Activated CD4-positive, alpha-beta memory T cell treated with anti-CD3 and anti-CD28 coated beads for 36 hours (primary cell): ENCODE results near the gene GPX6. TPM values are rescaled to one million over a fixed set of nuclear protein-coding genes. Genes with fewer than 3 reads are reported as not detected.
"Not testable (repeated sequence)": the region's sequence is repeated elsewhere in the genome, so short reads cannot be mapped to it uniquely, and the experiment has no call there.

ENCODE experiments used
- CTCF ChIA-PET: fragments of 350-600 bp; sonication (Branson Sonifier 250); formaldehyde crosslinking; loops from one replicate; lab custom pipeline; 2021; ENCODE audit warnings: antibody characterized with exemption, inconsistent platforms; lab: Charles Lee
- POLR2A ChIA-PET: fragments of 350-600 bp; sonication (Branson Sonifier 250); formaldehyde crosslinking; loops from one replicate; lab custom pipeline; 2021; ENCODE audit warnings: antibody characterized with exemption; lab: Charles Lee
- DNase-seq: peaks from one replicate; pipeline ENCODE4 v3.0.0-alpha.2; 2020
- H3K27ac Mint-ChIP-seq: one replicate; pipeline ENCODE4 v1.8.0; 2021; ENCODE audit warnings: mixed read lengths
- H3K27me3 Mint-ChIP-seq: one replicate; pipeline ENCODE4 v1.8.0; 2021; ENCODE audit warnings: mixed read lengths
- H3K36me3 Mint-ChIP-seq: one replicate; pipeline ENCODE4 v1.8.0; 2021; ENCODE audit warnings: mixed read lengths
- H3K4me1 Mint-ChIP-seq: one replicate; pipeline ENCODE4 v1.8.0; 2021; ENCODE audit warnings: low read depth, mixed read lengths
- H3K4me3 Mint-ChIP-seq: one replicate; pipeline ENCODE4 v1.8.0; 2021; ENCODE audit warnings: mild to moderate bottlenecking, mixed read lengths
- H3K9me3 Mint-ChIP-seq: one replicate; pipeline ENCODE4 v1.8.0; 2021; ENCODE audit warnings: mixed read lengths
- intact Hi-C: fragments of 100-400 bp; cut with micrococcal nuclease; formaldehyde crosslinking; loops from one replicate; pipeline ENCODE4 v1.15.1; 2023
- total RNA-seq, 2 experiments: library from RNA; stranded (reverse); gene quantifications; one replicate each; pipeline ENCODE4 v1.2.3, GENCODE V29; 2021

GPX6 gene, protein sequence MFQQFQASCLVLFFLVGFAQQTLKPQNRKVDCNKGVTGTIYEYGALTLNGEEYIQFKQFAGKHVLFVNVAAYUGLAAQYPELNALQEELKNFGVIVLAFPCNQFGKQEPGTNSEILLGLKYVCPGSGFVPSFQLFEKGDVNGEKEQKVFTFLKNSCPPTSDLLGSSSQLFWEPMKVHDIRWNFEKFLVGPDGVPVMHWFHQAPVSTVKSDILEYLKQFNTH
- total RNA-seq = not detected

DNA sequence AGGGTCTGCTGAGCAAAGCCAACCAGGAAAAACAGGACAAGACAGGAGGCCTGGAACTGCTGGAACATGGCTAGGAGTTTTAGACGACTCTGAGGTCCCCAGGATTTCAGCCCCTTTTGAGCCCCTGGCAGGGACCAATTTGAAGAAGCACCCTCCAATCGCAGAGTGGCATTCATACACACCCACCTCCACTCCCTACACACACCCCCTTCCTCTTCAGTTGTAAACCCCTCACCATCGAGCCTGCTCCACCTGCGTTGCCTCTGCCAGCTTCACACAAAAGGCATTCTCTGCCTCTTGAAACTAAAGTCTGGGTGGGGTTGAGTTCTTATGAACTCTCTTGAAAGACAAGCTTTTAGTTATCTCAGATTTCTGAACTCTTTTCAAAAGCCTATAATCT lies at the start of gene GPX6:
Gene GPX6 (minus strand): TSS at position 118 of the 400 bp plus-strand sequence. CDS start 50 bp downstream, at position 68.
- POLR2A ChIA-PET = no interaction called here
- no peak within 1 kb of the TSS for H3K4me3 Mint-ChIP-seq
- H3K9me3 Mint-ChIP-seq = no peaks in the 10 kb centered on the region
- no peaks in the 10 kb centered on the region for H3K36me3 Mint-ChIP-seq
- CTCF ChIA-PET = no interaction called here
- no peak within 1 kb of the TSS for H3K27ac Mint-ChIP-seq
- peaks cover 11% of the 10 kb centered on the region for H3K27me3 Mint-ChIP-seq
- DNase-seq = no peak
- intact Hi-C loops = no loop called here
- H3K4me1 Mint-ChIP-seq = no peaks in the 10 kb centered on the region

DNA sequence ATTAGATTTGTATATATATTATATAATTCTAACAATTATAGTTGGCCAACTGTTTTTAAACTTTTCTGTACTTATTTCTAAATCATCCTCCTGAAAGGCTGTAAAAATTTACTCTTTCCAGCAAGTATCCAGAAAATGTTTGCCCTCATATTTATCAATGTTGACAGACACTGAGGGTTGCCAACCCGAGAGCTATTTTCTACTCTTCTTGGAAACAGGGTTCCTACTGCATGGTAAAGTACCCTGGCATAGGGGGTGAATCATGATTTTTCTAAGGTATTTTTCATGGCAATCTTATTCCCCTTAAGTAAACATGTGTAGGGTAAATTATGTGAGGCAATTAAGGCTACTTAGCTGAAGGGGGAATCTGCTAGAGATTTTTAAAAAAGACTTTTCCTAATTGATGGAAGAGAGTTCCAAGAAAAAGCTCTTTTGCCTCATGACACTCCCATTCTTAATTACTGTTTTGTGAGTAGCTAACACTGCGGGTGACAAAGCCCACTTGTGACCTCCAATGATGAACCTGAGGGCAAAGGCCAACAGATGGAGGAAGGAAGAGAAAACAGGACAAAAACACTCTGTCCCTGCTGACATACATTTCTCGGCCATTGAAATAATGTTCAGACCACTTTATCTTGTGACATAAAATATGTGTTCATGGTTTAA lies 48.0 kb upstream of the GPX6 start:
- CTCF ChIA-PET = no interaction called here
- no peaks in the 10 kb centered on the region for H3K9me3 Mint-ChIP-seq
- intact Hi-C loops = no loop called here
- H3K36me3 Mint-ChIP-seq = no peaks in the 10 kb centered on the region
- no peak overlapping the region for H3K27ac Mint-ChIP-seq
- no peaks in the 10 kb centered on the region for H3K4me1 Mint-ChIP-seq
- no peak for DNase-seq
- no peak overlapping the region for H3K4me3 Mint-ChIP-seq
- POLR2A ChIA-PET = no interaction called here
- peaks cover 35% of the 10 kb centered on the region for H3K27me3 Mint-ChIP-seq

DNA sequence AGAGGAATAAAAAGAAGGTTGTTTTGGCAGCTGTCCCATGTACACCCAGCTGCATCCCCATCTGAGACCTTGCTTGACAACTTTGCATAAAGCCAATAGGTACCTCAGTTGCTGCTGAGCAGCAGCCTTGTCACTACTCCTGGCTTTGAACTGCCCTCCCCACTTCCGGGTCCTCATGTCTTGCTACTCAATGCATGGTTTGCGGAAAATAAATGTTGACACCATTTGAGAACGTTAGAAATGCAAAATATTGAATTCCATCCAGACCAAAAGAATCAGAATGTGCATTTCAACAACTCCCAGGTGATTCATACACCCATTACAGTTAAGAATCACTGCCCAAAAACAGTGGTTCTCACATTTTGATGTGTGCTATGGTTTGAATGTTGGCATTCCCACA lies 43.0 kb upstream of the GPX6 start:
- Mint-ChIP-seq H3K4me1 (no peaks in the 10 kb centered on the region), H3K27me3 (peaks cover 36% of the 10 kb centered on the region), H3K27ac (no peak overlapping the region), H3K9me3 (no peaks in the 10 kb centered on the region), H3K36me3 (no peaks in the 10 kb centered on the region), H3K4me3 (no peak overlapping the region)
- DNase-seq = no peak
- ChIA-PET CTCF (no interaction called here), POLR2A (no interaction called here)
- intact Hi-C loops = no loop called here

DNA sequence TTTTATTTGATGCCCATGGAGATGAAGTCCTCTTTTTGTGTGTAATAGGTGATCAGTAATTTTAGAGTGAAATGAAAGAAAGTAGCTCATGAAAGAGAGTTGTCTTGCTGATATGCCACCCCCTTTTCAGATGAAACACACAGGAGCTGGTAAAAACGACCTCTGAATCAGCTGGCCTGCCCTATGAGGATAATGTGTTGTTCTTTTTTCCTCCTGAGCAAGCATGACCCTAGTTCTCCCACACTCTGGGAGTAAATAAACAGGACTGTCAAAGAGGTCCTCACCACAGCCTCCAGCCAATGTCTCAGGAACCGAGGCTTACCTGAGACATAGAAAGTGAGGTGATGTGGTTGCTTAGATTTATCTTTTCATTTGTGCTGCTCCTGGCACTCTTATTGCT lies 39.5 kb upstream of the GPX6 start:
- intact Hi-C loops = no loop called here
- ChIA-PET POLR2A (no interaction called here), CTCF (no interaction called here)
- Mint-ChIP-seq H3K4me1 (no peaks in the 10 kb centered on the region), H3K9me3 (no peaks in the 10 kb centered on the region), H3K36me3 (no peaks in the 10 kb centered on the region), H3K27me3 (peaks cover 54% of the 10 kb centered on the region), H3K4me3 (no peak overlapping the region), H3K27ac (no peak overlapping the region)
- no peak for DNase-seq

DNA sequence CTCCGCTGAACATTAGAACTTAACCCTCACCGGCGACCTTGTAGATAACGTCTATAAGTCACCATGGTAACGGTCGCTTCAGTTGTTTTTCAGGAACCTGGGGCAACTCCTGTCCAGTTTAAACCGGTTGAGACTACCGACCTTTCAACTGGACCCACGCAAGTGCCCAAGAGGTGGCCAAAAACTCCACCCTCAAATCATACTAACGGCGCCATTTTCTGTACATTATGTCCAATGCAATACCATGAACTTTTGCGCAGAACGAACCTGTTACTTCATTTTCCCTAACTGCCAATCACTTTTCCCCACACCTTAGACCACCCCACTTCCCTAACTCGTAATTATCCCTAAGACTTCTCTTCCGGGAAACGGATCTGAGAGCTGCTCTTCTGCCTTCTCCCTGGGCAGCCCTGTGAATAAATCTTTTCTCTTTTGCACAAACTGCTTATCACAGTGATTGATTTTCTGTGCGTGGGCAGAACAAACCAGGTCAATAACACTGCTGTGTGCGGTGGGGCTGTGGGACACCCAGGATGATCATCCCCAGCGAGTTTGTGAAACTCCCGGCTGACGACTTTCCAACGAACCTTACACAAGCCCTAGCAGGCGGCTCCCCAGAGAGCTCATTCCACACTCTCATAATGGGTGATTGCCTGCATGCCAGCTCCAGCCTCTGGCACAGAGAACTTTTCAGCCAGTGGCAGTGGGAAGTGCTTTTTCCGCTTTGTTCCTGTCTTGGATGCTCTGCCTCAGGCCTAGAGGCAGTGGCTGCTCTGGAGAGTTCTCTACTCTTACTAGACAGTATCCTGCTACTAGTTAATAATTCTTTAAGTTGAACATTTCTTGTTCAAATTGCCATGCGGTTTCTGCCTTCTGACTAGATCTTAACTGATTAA lies 38.6 kb upstream of the GPX6 start:
- CTCF ChIA-PET = interaction anchor here (0.6 kb wide), 1 partner anchor 199 kb away, joined by 6 read pairs; no protein-coding TSS in a partner anchor
- Mint-ChIP-seq H3K27me3 (peaks cover 56% of the 10 kb centered on the region), H3K4me3 (no peak overlapping the region), H3K4me1 (no peaks in the 10 kb centered on the region), H3K27ac (no peak overlapping the region), H3K9me3 (no peaks in the 10 kb centered on the region), H3K36me3 (no peaks in the 10 kb centered on the region)
- intact Hi-C loops = no loop called here
- no peak for DNase-seq
- POLR2A ChIA-PET = no interaction called here

DNA sequence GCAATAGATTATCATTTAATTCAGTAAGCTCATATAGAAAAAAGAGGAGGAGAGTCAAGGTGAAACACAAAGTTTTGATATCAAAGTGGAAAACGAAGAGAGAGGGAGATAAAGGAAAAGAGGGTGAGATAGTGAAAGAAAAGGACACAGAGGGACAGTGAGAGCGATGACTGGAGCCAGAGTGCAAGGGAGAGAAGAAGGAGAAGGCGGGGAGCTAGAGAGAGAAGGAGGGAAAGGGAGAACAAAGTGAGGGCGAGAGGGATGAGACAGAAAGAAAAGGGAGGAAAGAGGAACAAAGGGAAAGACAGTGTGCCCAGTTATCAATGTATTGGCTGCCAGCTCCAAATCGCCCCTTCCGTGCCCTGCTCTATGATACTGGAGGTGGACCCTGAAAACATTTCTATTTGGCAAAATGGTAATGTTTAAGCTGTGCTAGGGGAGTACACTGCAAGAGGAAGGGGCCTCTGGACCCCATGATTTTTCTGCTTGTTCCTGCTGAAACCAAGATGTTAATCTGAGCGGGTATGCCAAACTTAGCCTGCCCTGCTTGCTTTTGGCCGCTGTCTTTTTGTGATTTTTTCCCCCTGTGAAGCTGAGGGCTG lies 37.9 kb upstream of the GPX6 start:
- intact Hi-C loops = no loop called here
- H3K9me3 Mint-ChIP-seq = no peaks in the 10 kb centered on the region
- no peak overlapping the region for H3K27ac Mint-ChIP-seq
- no peaks in the 10 kb centered on the region for H3K4me1 Mint-ChIP-seq
- POLR2A ChIA-PET = no interaction called here
- no peak for DNase-seq
- H3K4me3 Mint-ChIP-seq = no peak overlapping the region
- CTCF ChIA-PET = no interaction called here
- H3K36me3 Mint-ChIP-seq = no peaks in the 10 kb centered on the region
- H3K27me3 Mint-ChIP-seq = peaks cover 56% of the 10 kb centered on the region

DNA sequence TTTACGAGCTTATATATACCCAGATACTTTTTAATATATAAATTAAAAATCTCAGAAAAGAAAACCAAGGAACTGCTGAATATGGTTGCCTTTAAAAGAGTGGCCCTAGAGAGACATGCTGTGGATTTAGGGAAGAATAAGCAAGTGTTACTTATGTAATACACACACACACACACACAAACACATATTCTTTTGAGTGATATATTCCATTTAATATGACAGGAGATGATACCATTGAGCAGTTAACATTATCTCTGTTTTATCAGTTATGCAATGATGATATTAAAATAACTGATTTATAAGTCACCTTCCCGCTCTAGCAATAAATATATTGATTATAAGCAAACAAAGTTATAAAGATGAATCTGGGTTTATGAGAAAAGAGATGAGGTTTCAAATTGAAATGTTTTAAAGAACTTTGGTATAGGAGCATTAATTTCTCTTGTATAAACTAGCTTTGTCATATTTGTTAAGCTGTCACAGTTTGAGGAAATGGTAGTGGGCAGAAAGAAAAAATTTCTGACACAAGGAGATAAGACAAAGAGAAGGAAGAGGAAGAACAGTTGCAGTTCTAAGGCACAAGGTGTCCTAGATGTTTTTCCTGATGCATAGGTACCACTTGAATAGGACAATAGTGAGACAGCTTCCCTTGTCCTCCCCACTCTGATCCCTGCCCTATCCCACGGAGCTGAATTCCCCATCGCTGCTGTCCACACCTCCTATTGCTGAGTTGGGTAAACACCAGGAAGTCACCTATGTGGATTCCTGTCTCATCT lies 36.5 kb upstream of the GPX6 start:
- intact Hi-C loops = no loop called here
- ChIA-PET POLR2A (no interaction called here), CTCF (interaction anchor here (0.9 kb wide), 1 partner anchor 9 kb away, joined by 4 read pairs; no protein-coding TSS in a partner anchor)
- Mint-ChIP-seq H3K4me3 (no peak overlapping the region), H3K27me3 (peaks cover 61% of the 10 kb centered on the region), H3K36me3 (no peaks in the 10 kb centered on the region), H3K4me1 (no peaks in the 10 kb centered on the region), H3K9me3 (no peaks in the 10 kb centered on the region), H3K27ac (no peak overlapping the region)
- DNase-seq = no peak

DNA sequence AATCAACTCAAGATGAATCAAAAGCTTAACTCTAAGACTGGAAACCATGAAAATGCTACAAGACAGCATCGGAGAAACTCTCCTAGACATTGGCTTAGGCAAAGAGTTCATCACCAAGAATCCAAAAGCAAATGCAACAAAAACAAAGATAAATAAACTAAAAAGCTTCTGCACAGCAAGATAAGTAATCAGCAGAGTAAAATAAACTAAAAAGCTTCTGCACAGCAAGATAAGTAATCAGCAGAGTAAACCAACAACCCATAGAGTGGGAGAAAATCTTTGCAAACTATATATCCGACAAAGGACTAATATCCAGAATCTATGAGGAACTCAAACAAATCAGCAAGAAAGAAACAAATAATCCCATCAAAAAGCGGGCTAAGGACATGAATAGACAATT lies 31.4 kb upstream of the GPX6 start:
- H3K4me3 Mint-ChIP-seq, H3K36me3 Mint-ChIP-seq, DNase-seq, H3K27ac Mint-ChIP-seq, intact Hi-C loops, H3K9me3 Mint-ChIP-seq, POLR2A ChIA-PET, CTCF ChIA-PET: not testable (repeated sequence)
- Mint-ChIP-seq H3K27me3 (peaks cover 45% of the 10 kb centered on the region), H3K4me1 (peaks cover 17% of the 10 kb centered on the region)

DNA sequence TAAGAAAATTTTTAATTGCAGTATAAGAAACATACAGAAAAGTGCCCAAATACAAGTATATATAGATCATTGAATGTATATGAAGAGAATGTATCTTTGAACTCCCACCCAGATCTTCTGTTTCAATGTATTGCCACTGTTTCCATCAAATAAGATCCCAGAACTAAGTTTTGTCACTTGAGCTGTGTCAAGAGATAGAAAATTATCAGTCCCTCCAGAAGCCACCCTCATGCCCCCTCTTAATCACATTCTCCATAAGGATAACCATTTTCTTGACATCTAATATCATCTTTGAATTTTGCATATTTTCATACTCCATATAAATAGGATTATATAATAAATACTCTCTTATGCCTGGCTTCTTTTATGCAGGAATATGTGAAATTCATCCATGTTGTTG lies 30.4 kb upstream of the GPX6 start:
- Mint-ChIP-seq H3K36me3 (no peaks in the 10 kb centered on the region), H3K27ac (no peak overlapping the region), H3K27me3 (peaks cover 43% of the 10 kb centered on the region), H3K9me3 (no peaks in the 10 kb centered on the region), H3K4me3 (no peak overlapping the region), H3K4me1 (peaks cover 19% of the 10 kb centered on the region)
- DNase-seq = no peak
- ChIA-PET POLR2A (no interaction called here), CTCF (no interaction called here)
- intact Hi-C loops = no loop called here

DNA sequence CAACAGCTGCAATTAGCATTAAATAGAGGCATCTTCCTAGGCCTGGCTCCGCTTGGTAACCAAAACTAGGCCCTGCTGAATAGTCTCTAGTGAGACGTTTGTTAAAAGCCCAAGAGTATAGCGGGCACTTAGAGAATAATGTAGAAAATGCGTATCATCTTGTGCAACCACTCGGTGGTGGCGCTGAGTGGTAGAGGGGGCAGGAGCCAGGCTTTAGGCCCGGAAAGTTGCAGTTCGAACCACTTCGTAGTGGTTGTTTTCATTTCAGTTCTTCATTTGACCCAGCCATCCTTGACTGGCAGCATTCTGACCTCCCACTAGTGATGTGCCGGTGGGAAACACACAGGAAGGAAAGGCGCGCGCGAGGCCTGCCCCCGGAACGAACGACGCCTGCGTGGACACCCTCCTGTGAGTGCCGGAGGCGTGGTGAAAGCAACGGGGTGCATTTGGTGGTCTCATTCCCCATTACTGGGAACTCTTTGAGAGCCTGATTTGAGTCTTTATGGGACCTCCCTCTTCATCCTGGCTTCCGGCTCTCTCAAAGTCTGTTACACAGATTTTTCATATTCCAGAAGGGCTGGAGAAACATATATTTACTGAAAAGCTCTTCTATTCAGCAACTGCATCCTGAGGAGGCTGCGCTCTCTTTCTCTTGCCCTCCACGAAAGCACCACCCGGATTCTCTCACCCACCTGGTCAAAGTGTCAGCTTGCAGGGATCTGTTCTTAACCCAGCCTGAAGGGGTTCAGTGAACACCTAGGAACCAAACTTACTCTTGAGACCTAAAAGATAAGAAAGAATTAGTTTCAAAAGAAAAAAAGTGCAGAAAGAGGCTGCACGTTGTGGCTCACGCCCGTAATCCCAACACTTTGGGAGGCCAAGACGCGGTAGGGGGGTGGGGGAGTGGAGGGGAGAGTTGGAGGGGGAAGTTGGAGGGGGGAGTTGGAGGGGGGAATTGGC lies 28.3 kb upstream of the GPX6 start:
- intact Hi-C loops = loop anchor here (1.0 to 5.0 kb wide), 5 partner anchors 43 to 147 kb away; partner anchors contain the start of gene ZSCAN12
- Mint-ChIP-seq H3K9me3 (no peaks in the 10 kb centered on the region), H3K4me1 (peaks cover 19% of the 10 kb centered on the region), H3K27me3 (peaks cover 35% of the 10 kb centered on the region), H3K36me3 (no peaks in the 10 kb centered on the region), H3K27ac (no peak overlapping the region), H3K4me3 (peak overlapping the region; percentile 59)
- CTCF ChIA-PET = interaction anchor here (0.8 kb wide), 1 partner anchor 9 kb away, joined by 4 read pairs; no protein-coding TSS in a partner anchor
- peak; percentile 28 for DNase-seq
- POLR2A ChIA-PET = no interaction called here
